SW480 (cell line): ENCODE results near the gene USP15.
A peak's percentile ranks its signal among the peaks of the same experiment; 100 is the strongest.

ENCODE experiments used
- DNase-seq: peaks from one replicate; pipeline ENCODE4 v3.0.0-alpha.2; 2016; ENCODE audit warnings: low spot score

The USP15 gene

GRCh38 chr12:62259993-62260732, at the start of gene USP15:
Gene USP15 (plus strand): TSS chr12:62260404. CDS start chr12:62260415, 11 bp downstream.
- peak; percentile 94 for DNase-seq

GRCh38 chr12:62210422-62210821, 49.8 kb upstream of the USP15 start:
- DNase-seq: peak; percentile 23

DNA sequence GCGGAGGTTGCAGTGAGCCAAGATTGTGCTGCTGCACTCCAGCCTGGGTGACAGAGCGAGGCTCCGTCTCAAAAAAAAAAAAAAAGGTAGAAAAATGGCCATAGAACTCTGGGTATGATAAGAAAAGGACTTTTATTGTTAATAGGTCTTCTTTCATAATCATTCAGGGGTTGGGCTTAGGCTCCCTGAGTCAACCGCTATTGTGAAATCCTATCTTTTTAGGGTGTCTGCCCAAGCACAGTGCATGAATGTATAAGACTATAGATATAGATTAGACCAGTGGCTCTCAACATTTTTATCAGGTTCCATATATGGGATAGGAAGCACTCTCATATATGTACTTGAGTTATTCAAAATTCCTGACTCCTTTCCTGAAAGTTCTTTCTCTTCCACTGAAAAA, 48.7 kb upstream of the USP15 start:
- no peak for DNase-seq

- DNase-seq: no peak
These were observed 45.4 kb upstream of the USP15 start for GRCh38 chr12:62214846-62215245.

GRCh38 chr12:62215506-62215905, 44.7 kb upstream of the USP15 start:
- no peak for DNase-seq

GRCh38 chr12:62217466-62218194, 42.6 kb upstream of the USP15 start:
- DNase-seq: no peak

DNA sequence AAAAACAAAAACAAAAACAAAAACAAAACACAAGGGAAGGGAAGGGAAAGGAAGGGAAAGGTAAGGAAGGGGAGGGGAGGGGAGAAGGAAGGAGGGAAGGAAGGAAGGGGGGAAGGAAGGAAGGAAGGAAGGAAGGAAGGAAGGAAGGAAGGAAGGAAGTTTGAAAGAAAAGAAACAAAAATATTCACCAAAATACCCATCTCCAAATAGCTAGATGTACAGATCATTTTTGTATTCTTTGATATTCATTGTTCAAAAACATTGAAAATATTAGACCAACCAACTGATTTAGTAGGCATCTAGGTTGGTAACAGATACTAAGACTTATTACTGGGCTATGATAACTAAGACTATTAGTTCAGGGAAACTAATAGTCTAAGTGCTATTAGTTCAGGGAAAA, 39.1 kb upstream of the USP15 start:
- no peak for DNase-seq

DNA sequence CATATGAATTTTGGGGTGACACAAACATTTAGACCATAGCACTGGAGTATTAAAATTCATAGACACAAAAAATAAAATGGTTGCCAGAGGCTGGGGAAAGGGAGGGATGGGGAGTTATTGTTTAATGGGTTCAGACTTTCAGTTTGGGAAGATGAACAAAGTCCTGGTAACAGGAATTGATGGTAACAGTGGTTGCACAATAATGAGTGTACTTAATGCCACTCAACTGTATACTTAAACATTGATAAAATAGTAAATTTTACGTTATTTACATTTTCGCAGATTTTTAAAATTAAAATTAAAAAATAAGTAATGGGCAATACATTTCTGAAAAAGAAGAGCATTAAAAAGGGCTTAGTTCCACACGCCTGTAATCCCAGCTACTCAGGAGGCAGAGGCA, 35.6 kb upstream of the USP15 start:
- DNase-seq: no peak

- no peak for DNase-seq
These were observed 33.1 kb upstream of the USP15 start for GRCh38 chr12:62227091-62227490.

DNA sequence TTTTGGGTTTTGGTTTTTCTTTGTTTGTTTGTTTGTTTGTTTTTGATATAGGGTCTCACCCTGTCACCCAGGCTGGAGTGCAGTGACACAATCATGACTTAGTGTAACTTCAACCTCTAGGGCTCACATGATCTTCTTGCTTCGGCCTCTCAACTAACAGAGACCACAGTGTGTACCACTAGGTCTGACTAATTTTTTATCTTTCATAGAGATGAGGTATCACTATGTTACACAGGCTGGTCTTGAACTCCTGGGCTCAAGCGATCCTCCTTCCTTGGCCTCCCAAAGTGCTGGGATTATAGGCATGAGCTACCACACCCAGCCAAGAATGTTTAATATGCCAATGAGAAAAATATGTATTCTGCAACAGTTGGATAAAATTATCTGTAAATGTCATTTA, 29.6 kb upstream of the USP15 start:
- DNase-seq: no peak

DNA sequence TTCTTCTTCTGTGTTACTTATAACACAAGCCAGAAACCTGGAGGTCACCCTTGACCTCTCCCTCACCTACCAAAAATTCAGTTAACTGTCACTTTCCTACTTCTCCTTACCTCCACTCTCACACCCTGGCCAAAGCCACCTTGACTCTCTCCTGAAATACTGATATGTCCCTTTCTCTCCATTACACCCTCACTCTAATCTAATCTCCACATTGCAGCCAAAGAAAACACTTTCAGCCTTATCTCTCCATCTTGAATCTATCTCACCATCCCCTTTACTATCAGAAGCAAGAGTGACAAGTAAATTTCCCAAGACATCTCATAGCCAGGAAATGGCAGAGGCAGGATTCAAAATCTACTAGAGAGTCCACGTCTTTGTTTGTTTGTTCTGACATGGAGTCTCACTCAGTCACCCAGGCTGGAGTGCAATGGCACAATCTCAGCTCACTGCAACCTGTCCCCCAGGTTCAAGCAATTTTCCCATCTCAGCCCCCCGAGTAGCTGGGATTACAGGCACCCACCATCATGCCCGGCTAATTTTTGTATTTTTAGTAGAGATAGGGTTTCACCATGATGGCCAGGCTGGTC, 28.0 kb upstream of the USP15 start:
- DNase-seq: no peak

- DNase-seq: no peak
These were observed 26.4 kb upstream of the USP15 start for GRCh38 chr12:62233805-62234204.

DNA sequence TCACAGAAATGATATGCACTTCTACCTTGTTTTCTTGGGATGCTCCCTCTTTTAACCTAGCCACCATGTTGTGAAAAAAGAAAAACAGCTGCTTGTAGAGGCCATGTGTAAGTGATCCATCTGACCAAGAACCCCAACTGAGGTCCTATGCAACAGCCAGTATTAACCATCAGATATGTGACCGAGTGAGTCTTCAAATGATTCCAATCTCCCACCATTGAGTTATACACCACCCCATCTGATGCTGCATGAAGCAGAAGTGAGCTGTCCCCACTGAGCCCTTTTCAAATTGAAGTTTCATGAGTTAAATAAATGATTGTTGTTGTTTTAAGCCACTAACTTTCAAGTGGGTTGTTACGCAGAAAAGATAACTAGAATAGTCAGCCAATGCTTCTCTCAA, 20.6 kb upstream of the USP15 start:
- DNase-seq: no peak

GRCh38 chr12:62247281-62248045, 12.7 kb upstream of the USP15 start:
- DNase-seq: no peak

DNA sequence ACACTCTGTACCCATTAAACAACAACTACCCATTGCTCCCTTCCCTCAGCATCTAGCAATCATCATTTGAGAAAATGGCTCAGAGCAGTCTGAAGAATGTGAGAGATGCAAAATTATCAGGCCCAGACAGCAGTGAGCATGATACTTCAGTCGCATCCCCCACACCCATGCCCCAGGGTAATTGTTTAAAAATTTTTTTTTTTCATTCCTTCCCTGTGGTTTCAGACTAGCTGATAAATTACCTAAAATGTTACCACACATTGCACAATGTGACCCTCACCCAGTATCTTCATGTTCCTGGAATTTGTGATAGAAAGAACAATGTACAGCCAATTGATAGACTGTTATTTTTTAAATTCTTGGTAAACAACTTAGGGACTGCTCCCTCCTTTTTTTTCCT, 11.3 kb upstream of the USP15 start:
- no peak for DNase-seq

GRCh38 chr12:62249419-62249818, 10.8 kb upstream of the USP15 start:
- no peak for DNase-seq

DNA sequence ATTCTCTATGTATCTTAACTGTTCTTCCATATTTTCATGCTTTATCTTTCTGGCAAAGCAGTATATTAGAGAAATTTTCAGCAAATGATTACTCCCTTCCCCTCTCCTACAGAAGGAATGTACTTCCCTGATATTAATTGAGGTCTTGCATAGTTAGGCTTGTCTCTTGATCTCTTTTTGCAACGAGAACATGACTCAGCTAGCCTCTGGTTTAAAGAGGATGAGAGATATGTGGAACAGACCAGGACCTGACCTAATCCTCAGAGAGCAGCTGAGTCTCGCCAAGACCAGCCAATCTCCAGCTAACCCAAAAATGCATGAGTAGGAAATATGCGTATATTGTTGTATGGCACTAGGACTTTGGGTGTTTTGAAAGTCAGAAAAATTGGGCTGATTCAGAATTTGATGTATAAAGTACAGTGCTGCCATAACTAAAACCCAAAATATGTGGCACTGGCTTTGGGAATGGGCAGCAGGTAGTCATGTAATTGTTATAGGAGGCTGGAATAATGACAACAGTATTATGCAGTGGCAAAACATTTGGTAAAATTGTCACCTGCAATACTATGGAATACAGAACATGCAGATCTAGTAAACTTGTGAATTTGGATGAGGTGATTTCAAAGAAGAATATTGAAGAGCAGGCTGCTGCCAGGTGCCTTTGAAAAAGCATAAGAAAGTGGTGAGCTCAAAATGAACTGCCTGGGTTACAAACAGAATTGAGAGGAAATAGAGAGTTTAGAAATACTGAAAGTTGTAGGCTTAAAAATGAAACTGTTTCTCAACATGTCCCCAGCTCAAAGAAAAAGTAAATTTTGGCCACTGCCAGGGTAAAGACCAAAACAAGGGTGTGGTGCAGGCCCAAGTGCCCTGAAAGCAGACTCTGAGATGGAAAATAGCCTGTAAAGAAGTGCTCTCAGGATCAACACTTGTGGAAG, 9.3 kb upstream of the USP15 start:
- no peak for DNase-seq

DNA sequence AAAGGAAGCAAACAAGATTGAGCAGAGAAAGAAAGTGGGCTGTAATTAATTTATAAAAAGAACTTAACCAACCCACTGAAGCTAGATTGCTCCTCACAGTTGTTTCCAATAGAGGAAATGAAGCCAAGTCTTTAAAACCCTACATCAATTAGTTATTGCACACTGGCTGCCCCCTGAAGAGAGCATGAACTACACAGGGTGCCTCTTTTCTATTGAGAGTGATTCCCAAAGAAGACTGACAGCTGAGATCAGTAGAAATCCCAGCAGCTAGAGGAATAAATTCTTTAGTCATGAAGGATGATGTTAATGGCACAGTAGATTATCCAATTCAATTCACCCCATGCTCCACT, 8.6 kb upstream of the USP15 start:
- DNase-seq: no peak

- DNase-seq: peak; percentile 1
These were observed 7.6 kb upstream of the USP15 start for GRCh38 chr12:62252576-62252975.

GRCh38 chr12:62254967-62255366, 5.2 kb upstream of the USP15 start:
- no peak for DNase-seq

DNA sequence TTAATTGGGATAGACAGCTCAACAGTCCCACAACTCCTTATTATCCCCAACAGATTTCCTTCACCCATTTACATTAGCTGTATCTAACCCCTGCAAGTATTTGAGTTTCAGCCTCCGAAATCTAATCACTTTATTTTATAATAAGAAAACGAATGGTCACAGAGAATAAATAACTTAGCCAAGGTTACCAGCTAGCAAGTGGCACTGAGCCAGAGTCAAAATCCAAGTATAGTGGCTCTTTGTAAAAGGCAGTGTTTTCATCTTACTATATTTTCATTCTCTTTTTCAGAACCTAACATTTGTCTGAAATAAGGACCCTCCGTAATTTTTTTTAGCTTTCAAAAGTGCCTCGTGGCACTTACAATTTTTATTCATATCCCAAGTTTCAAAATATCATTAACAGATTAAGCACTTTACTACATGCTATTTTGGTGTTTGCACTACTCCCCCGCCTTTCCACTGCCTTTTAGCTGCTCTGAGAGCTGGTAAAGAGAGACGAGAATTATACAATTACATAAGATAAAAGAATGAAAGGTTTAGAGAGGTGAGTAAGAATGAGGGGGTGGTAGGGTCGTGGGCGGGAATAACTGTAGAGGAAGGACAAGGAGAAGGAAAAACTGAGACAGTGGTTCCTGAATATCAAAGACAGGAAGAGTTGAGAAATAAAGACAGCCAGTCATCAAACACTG, 3.7 kb upstream of the USP15 start:
- DNase-seq: no peak
